Sigmoid colon (tissue), 4 donors: ENCODE measurements around the gene SH2D6.

ENCODE experiments used
- EP300 ChIP-seq, 4 donors: sonication (generic); formaldehyde crosslinking; IDR thresholded peaks; one replicate each; pipeline ENCODE4 v1.6.1; 2017; ENCODE audit warnings: antibody characterized with exemption in 4 of 4
- POLR2A ChIP-seq, 2 donors: fragments of 450-650 bp; IDR thresholded peaks; one replicate each; pipeline ENCODE4 v1.6.1; 2016; ENCODE audit warnings: antibody characterized with exemption in 2 of 2, mild to moderate bottlenecking in 2 of 2, moderate library complexity in 2 of 2
- TF ChIP-seq, protein P1 (sequence below), 4 experiments: fragments of 450-650 bp in 3 of 4; fragments of 200-600 bp in 1 of 4; IDR thresholded peaks; one replicate each; pipeline ENCODE4 v1.5.1; 2016 to 2019; ENCODE audit warnings: antibody characterized with exemption in 4 of 4, mild to moderate bottlenecking in 3 of 4, moderate library complexity in 2 of 4

- TF ChIP-seq, protein P1, sequence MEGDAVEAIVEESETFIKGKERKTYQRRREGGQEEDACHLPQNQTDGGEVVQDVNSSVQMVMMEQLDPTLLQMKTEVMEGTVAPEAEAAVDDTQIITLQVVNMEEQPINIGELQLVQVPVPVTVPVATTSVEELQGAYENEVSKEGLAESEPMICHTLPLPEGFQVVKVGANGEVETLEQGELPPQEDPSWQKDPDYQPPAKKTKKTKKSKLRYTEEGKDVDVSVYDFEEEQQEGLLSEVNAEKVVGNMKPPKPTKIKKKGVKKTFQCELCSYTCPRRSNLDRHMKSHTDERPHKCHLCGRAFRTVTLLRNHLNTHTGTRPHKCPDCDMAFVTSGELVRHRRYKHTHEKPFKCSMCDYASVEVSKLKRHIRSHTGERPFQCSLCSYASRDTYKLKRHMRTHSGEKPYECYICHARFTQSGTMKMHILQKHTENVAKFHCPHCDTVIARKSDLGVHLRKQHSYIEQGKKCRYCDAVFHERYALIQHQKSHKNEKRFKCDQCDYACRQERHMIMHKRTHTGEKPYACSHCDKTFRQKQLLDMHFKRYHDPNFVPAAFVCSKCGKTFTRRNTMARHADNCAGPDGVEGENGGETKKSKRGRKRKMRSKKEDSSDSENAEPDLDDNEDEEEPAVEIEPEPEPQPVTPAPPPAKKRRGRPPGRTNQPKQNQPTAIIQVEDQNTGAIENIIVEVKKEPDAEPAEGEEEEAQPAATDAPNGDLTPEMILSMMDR (IDR thresholded peaks at IDR 0.05): no peak
- TF ChIP-seq POLR2A (IDR thresholded peaks at IDR 0.05) (no peak), EP300 (IDR thresholded peaks at IDR 0.05) (no peak)
Observed at GRCh38 chr2:85400023-85400422, 18.5 kb upstream of the SH2D6 start.
